ENCODE data around the gene GLI2. TPM values are rescaled to one million over a fixed set of nuclear protein-coding genes. Genes with fewer than 3 reads are reported as not detected.
A peak's percentile ranks its signal among the peaks of the same experiment; 100 is the strongest.

GLI2 gene
- total and polyA plus RNA-seq, 2 donors (not counting 1 experiment from before 2014, with no cell fraction given), result 2.8 to 3.3 TPM

DNA sequence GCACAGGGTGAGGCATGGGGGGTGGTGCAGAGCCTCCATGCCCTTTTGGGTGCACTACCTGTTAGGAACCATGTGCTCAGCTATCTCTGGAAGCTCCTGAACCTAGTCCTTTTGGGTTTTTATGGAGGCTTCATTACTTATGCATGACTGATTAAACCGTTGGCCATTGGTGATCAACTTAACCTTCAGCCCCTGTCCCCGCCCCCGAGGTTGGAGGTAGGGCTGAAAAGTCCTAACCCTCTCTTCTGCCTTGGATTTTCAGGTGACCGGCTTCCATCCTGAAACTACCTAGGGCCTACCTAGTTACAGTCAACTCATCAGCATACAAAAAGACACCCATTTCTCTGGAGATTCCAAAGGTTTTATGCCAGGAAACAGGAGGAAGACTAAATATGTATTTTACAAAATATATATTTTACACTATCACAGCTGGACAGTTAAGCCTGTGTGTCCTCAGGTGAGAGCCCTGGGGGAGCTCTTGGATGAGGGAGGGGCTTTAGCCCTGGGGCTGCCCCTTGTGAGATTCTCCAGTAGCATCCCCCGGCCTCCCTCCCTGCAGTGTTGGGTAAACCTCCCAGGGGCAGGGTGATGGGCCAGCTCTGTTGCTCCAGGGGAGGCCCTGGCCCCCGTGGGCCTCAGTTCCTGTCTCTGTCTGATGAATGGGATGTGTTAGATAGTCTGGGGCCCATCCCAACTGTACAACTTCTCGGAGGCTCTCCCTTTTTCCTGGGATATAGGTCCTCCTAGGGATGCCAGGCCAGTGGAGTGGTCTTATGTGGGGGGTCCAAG lies 24.1 kb downstream of the GLI2 start:
- no peak overlapping the region for H3K4me3 ChIP-seq (replicated peaks in 1 of 4; ENCODE audit: control extremely low read depth in 1 of 4, insufficient read depth in 1 of 4, low read depth in 3 of 4, low read length in 4 of 4)
- TF ChIP-seq EZH2 (IDR thresholded peaks at IDR 0.05; ENCODE audit: low read length, missing control alignments) (no peak), CTCF (conservative IDR thresholded peaks at IDR 0.05 in 1 of 2, IDR thresholded peaks at IDR 0.05 in 1 of 2; ENCODE audit: low read depth in 1 of 2, low read length in 2 of 2) (no peak)
- no peaks in the 10 kb centered on the region for H3K27me3 ChIP-seq (ENCODE audit: control insufficient read depth, insufficient read depth, low read length)
- no peak overlapping the region for H3K4me2 ChIP-seq (ENCODE audit: extremely low read depth, insufficient read depth, low read length)
- H3K36me3 ChIP-seq (ENCODE audit: control insufficient read depth, insufficient read depth, low read length), result no peaks in the 10 kb centered on the region
- no peaks in the 10 kb centered on the region for H4K20me1 ChIP-seq (ENCODE audit: control insufficient read depth, extremely low read depth, insufficient read depth, low read length)
- no peak for DNase-seq (ENCODE audit: low read depth in 2 of 2)
- no peak overlapping the region for H2AFZ ChIP-seq (ENCODE audit: low read length)
- H3K9ac ChIP-seq (ENCODE audit: insufficient read depth, low read length), result no peak overlapping the region
- H3K9me3 ChIP-seq (ENCODE audit: control insufficient read depth, insufficient read depth, low read depth, low read length), result no peaks in the 10 kb centered on the region
- H3K4me1 ChIP-seq (ENCODE audit: control insufficient read depth, extremely low read depth, insufficient read depth, low read length), result peaks cover 25% of the 10 kb centered on the region
- no peak overlapping the region for H3K27ac ChIP-seq (ENCODE audit: insufficient read depth, low read length)
- peaks cover 59% of the 10 kb centered on the region for H3K79me2 ChIP-seq (ENCODE audit: control insufficient read depth, insufficient read depth, low read length)

DNA sequence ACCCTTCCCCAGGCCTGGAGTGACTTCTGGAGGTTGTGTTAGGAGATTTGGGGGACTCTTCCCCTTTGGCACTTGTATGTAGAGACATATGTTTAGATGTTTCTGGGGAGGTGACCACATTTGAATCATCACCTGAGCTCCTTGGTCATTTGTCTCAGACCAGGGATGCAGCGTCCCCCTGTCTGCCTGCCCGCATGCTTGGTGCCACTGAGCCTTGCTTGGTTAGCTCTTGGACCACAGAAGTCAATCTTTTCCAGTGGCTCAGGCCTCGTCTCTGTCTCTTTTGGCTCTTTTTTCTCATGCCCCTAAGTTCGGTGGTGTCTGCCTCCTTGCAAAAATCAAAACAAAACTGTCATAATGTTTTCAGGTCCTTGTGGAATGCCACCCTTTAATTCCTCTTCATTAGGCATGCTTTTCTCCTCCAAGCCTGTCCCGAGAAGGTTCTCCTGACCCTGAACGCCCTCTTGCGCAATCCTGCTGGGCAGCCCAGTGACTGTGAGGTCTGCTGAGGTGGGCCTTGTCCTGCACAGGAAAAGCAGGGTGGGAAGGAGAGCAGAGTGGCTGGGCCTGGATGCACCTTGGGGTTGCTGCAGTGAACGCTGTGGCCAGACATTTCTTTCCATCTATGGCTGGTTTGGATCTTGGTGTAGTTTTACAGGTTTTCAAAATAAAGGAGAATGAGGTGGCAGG lies 24.9 kb downstream of the GLI2 start:
- Histone ChIP-seq H3K4me2 (ENCODE audit: extremely low read depth, insufficient read depth, low read length) (no peak overlapping the region), H3K27me3 (ENCODE audit: control insufficient read depth, insufficient read depth, low read length) (no peaks in the 10 kb centered on the region), H2AFZ (ENCODE audit: low read length) (no peak overlapping the region), H3K9me3 (ENCODE audit: control insufficient read depth, insufficient read depth, low read depth, low read length) (no peaks in the 10 kb centered on the region), H3K79me2 (ENCODE audit: control insufficient read depth, insufficient read depth, low read length) (peaks cover 64% of the 10 kb centered on the region), H3K36me3 (ENCODE audit: control insufficient read depth, insufficient read depth, low read length) (no peaks in the 10 kb centered on the region), H4K20me1 (ENCODE audit: control insufficient read depth, extremely low read depth, insufficient read depth, low read length) (no peaks in the 10 kb centered on the region), H3K9ac (ENCODE audit: insufficient read depth, low read length) (no peak overlapping the region), H3K27ac (ENCODE audit: insufficient read depth, low read length) (no peak overlapping the region), H3K4me3 (replicated peaks in 1 of 4; ENCODE audit: control extremely low read depth in 1 of 4, insufficient read depth in 1 of 4, low read depth in 3 of 4, low read length in 4 of 4) (no peak overlapping the region), H3K4me1 (ENCODE audit: control insufficient read depth, extremely low read depth, insufficient read depth, low read length) (peaks cover 33% of the 10 kb centered on the region)
- TF ChIP-seq EZH2 (IDR thresholded peaks at IDR 0.05; ENCODE audit: low read length, missing control alignments), result no peak
- TF ChIP-seq CTCF (conservative IDR thresholded peaks at IDR 0.05 in 1 of 2, IDR thresholded peaks at IDR 0.05 in 1 of 2; ENCODE audit: low read depth in 1 of 2, low read length in 2 of 2), result no peak
- peak in 1 of 2 donors; percentile 44 for DNase-seq (ENCODE audit: low read depth in 2 of 2)

DNA sequence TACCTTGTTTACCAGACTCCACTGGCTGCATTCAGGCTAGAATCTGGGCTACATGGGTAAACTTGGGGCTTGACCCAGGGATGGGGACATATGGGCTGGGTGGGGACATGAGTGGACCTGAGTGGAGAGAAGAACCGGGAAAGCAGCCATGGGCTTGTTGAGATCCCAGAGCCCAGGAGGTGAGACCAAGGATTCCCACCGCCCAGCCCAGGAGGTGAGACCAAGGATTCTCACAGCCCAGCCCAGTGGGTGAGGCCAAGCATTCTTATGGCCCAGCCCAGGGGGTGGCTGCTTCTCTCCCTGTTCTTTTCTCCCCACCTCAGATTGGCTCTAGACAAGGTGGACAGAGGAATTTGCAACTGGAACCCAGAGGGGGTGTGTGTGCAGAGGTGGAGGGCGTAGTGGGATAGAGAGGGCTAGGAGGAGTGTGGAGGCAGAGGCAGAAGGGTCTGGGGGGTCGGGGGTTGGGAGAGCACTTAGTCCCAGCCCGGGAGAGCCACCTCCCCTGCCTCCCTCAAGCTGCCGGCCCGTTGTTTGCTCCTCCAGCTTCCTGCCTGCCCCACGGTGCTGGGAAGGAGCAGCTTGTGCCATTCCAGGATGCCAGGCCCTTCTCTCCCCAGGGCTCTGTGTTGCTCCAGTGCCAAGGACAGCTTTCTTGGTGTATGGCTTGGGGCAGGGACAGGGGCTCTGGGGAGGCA lies 25.6 kb downstream of the GLI2 start:
- Histone ChIP-seq H3K4me3 (replicated peaks in 1 of 4; ENCODE audit: control extremely low read depth in 1 of 4, insufficient read depth in 1 of 4, low read depth in 3 of 4, low read length in 4 of 4) (no peak overlapping the region), H3K4me1 (ENCODE audit: control insufficient read depth, extremely low read depth, insufficient read depth, low read length) (peaks cover 37% of the 10 kb centered on the region), H3K9ac (ENCODE audit: insufficient read depth, low read length) (no peak overlapping the region), H3K4me2 (ENCODE audit: extremely low read depth, insufficient read depth, low read length) (no peak overlapping the region), H3K36me3 (ENCODE audit: control insufficient read depth, insufficient read depth, low read length) (no peaks in the 10 kb centered on the region), H2AFZ (ENCODE audit: low read length) (no peak overlapping the region), H3K9me3 (ENCODE audit: control insufficient read depth, insufficient read depth, low read depth, low read length) (no peaks in the 10 kb centered on the region), H3K27ac (ENCODE audit: insufficient read depth, low read length) (no peak overlapping the region), H3K79me2 (ENCODE audit: control insufficient read depth, insufficient read depth, low read length) (peaks cover 63% of the 10 kb centered on the region), H3K27me3 (ENCODE audit: control insufficient read depth, insufficient read depth, low read length) (no peaks in the 10 kb centered on the region), H4K20me1 (ENCODE audit: control insufficient read depth, extremely low read depth, insufficient read depth, low read length) (no peaks in the 10 kb centered on the region)
- TF ChIP-seq EZH2 (IDR thresholded peaks at IDR 0.05; ENCODE audit: low read length, missing control alignments), result no peak
- no peak for TF ChIP-seq CTCF (conservative IDR thresholded peaks at IDR 0.05 in 1 of 2, IDR thresholded peaks at IDR 0.05 in 1 of 2; ENCODE audit: low read depth in 1 of 2, low read length in 2 of 2)
- DNase-seq (ENCODE audit: low read depth in 2 of 2), result no peak

Data from fibroblast of lung (primary cell).